HG02870 (cell line): ENCODE measurements around the gene DHX58.

ENCODE experiments used
- ATAC-seq: cut with Tn5 transposase; IDR thresholded peaks from one replicate; pipeline ENCODE4 v1.9.1; 2021; ENCODE audit warnings: mild to moderate bottlenecking, moderate library complexity; ENCODE audit not compliant: unreplicated experiment

DHX58 gene

GRCh38 chr17:42056635-42057034 lies 55.9 kb downstream of the DHX58 start:
- ATAC-seq, result no peak

GRCh38 chr17:42055496-42055895 lies 57.0 kb downstream of the DHX58 start:
- ATAC-seq, result no peak

DNA sequence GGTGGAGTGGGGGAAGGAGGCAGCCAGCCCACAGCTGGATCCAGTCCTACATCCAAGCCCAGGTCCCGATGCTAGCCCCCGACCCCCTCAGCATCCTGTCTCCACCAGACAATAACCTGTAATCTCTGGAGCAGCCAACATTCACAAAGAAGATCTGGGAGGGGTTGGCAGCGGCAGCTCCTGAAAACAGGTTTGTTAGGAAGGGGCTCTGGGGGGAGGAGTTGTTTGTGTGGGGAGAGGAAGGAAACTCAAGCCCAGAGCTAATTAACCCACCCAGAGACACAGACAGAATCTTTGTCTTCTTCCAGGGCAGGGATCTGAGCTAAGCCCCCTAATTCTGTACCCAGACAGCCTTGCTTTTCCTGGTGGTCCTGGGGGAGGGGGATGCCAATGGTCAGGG lies 57.5 kb downstream of the DHX58 start:
- no peak for ATAC-seq

- ATAC-seq, result no peak
These were observed 58.6 kb downstream of the DHX58 start for GRCh38 chr17:42053731-42054500.

DNA sequence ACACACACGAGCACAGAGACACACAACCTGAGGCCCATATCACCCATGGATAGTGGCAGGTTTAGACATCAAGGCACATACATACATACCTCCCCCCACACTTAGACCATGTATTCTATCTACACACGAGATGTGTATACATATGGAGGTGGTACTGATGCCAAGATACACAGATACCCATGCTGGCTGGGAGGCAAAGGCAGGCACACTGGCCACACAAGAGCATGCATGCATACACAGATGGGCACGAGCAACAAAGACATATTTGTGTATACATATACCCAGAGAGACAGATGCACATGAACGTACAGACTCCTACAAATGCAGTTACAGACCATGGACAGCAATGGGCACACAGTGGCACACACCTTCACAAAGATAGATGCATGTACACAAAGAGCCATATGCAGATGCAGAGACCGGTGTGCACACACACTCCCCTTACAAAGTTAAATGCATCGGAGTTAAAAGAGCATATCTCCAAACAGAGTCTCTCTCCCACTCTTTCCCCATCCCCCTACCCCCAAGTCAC lies 60.1 kb downstream of the DHX58 start:
- ATAC-seq, result no peak

GRCh38 chr17:42051645-42052044 lies 60.9 kb downstream of the DHX58 start:
- no peak for ATAC-seq
